ENCODE measurements around the gene ISYNA1. TPM values are rescaled to one million over a fixed set of nuclear protein-coding genes. Genes with fewer than 3 reads are reported as not detected.
A peak's percentile ranks its signal among the peaks of the same experiment; 100 is the strongest.

ISYNA1 gene
- 81.7 and 203 TPM in 2 replicates for total RNA-seq (ENCODE audit: low replicate concordance)

DNA sequence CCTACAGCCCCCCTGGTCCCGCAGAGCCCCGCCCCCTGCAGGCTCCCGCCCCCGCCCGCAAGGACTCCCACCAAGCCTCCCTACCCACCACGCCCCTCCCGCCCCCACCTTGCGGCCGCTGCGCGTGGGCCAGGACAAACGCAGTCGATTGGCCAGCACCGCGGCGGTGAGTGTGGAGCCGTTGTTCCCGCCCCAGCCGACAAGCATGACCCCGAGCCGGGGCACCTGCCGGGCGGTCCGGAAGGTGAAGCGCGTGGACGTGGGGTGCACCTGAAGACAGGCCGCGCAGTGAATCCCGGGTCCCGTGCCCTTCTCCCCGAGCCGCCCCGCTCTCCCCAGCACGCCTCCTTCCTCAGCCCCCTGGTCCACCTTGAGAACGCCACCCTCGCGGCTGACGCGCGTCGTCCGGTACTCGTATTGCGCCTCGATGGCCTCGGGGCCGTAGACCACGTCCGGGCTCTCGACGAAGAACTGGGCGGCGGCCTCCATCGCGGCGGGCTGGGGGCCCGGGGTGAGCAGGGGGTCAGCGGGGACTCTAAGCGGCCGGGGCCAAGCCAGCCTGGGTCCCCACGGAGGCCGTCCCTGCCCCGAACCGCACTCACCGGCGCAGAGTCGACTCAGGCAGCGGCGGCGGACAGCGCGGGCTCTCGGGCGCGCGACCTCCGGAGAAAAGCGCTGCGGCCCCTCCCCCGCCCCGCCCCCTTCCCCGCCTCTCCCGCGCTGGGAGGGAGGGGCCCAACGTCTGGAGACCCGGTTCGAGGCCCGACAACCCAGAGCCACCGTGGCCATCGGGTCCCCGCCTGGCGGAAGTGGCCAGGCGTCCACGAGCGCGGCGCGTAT, at the start of gene ISYNA1:
ISYNA1 (minus strand) TSS at position 643 of the 840 bp plus-strand sequence; CDS start at position 489, 154 bp downstream.
- peaks cover 6% of the 10 kb centered on the region for H3K79me2 ChIP-seq (ENCODE audit: low read depth)
- H2AFZ ChIP-seq (replicated peaks): no peak within 1 kb of the TSS
- peaks cover 8% of the 10 kb centered on the region for H3K27me3 Mint-ChIP-seq (ENCODE audit: insufficient read depth, low read depth)
- TF ChIP-seq, protein P1, sequence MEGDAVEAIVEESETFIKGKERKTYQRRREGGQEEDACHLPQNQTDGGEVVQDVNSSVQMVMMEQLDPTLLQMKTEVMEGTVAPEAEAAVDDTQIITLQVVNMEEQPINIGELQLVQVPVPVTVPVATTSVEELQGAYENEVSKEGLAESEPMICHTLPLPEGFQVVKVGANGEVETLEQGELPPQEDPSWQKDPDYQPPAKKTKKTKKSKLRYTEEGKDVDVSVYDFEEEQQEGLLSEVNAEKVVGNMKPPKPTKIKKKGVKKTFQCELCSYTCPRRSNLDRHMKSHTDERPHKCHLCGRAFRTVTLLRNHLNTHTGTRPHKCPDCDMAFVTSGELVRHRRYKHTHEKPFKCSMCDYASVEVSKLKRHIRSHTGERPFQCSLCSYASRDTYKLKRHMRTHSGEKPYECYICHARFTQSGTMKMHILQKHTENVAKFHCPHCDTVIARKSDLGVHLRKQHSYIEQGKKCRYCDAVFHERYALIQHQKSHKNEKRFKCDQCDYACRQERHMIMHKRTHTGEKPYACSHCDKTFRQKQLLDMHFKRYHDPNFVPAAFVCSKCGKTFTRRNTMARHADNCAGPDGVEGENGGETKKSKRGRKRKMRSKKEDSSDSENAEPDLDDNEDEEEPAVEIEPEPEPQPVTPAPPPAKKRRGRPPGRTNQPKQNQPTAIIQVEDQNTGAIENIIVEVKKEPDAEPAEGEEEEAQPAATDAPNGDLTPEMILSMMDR (IDR thresholded peaks at IDR 0.05): peak; percentile 2
- no peak for TF ChIP-seq EZH2phosphoT487 (IDR thresholded peaks at IDR 0.05)
- peaks cover 36% of the 10 kb centered on the region for H3K4me1 ChIP-seq
- H3K36me3 ChIP-seq: no peaks in the 10 kb centered on the region
- no peak within 1 kb of the TSS for H3K9ac ChIP-seq
- H3K27ac ChIP-seq: peak within 1 kb of the TSS; percentile 75
- peak within 1 kb of the TSS; percentile 78 for H3K4me2 ChIP-seq
- no peaks in the 10 kb centered on the region for H3K27me3 ChIP-seq
- peaks cover 33% of the 10 kb centered on the region for H4K20me1 ChIP-seq (ENCODE audit: low read depth)
- H3K27ac Mint-ChIP-seq: peak within 1 kb of the TSS; percentile 97
- H3K36me3 Mint-ChIP-seq: peaks cover 8% of the 10 kb centered on the region
- H3K9me3 Mint-ChIP-seq: peaks cover 2% of the 10 kb centered on the region
- no peaks in the 10 kb centered on the region for H3K9me3 ChIP-seq (ENCODE audit: low read depth)
- peak within 1 kb of the TSS; percentile 87 for H3K4me3 Mint-ChIP-seq
- peaks cover 72% of the 10 kb centered on the region for H3F3A ChIP-seq (ENCODE audit: low read depth)
- H3K4me1 Mint-ChIP-seq: peaks cover 52% of the 10 kb centered on the region
- H3K4me3 ChIP-seq: peak within 1 kb of the TSS; percentile 70
- DNase-seq (ENCODE audit: low spot score): peak; percentile 85

DNA sequence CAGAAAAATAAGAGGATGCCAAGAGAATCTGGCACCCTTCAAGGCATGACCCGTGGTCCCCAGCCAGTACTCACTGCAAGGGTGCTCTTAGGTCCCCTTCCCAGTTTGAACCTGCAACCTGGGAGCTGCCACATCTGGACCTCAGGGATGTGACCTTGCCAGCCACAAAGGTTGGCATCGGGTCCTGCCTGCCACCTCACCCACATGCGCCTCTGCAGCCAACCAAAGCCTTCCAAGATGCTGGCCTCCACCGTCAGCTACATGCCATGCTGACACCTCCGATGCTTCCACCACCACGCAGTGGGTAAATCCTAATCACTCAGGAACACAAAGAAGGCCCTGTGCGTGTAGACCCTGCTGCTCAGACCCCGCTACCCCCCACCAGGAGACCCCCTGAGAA, 48.8 kb upstream of the ISYNA1 start:
- peaks cover 2% of the 10 kb centered on the region for H3K36me3 Mint-ChIP-seq
- no peak for DNase-seq (ENCODE audit: low spot score)
- Histone ChIP-seq H3F3A (ENCODE audit: low read depth) (no peaks in the 10 kb centered on the region), H3K9me3 (ENCODE audit: low read depth) (no peaks in the 10 kb centered on the region), H4K20me1 (ENCODE audit: low read depth) (peaks cover 51% of the 10 kb centered on the region), H3K36me3 (no peaks in the 10 kb centered on the region), H3K4me1 (no peaks in the 10 kb centered on the region), H3K79me2 (ENCODE audit: low read depth) (peaks cover 9% of the 10 kb centered on the region), H3K9ac (no peak overlapping the region), H2AFZ (replicated peaks) (no peak overlapping the region), H3K27me3 (no peaks in the 10 kb centered on the region), H3K27ac (no peak overlapping the region), H3K4me3 (no peak overlapping the region), H3K4me2 (no peak overlapping the region)
- peaks cover 43% of the 10 kb centered on the region for H3K4me1 Mint-ChIP-seq
- peaks cover 11% of the 10 kb centered on the region for H3K27me3 Mint-ChIP-seq (ENCODE audit: insufficient read depth, low read depth)
- no peak for TF ChIP-seq EZH2 (IDR thresholded peaks at IDR 0.05)
- TF ChIP-seq, protein P1 (IDR thresholded peaks at IDR 0.05): no peak
- no peak for TF ChIP-seq EZH2phosphoT487 (IDR thresholded peaks at IDR 0.05)
- peak overlapping the region; percentile 51 for H3K27ac Mint-ChIP-seq
- H3K9me3 Mint-ChIP-seq: no peaks in the 10 kb centered on the region
- H3K4me3 Mint-ChIP-seq: no peak overlapping the region

DNA sequence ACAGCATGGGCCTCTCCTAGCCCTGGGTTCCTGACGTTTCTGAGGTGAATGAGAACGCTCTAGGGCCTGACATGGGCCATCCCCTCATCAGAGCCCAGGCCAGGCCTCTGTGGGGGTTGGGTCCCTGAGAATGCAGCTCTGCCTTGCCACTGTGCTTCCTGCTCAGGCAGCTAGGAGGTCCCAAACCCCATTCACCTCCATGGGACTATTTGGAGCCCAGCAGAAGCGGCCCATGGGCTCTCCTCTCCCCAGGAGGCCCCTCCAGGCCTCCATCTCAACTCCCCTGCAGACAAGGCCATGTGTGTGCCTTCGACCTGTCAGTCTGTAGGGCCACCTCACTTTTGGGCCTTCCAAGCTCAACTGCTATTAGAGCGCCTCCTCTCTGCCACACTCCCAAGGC, 47.1 kb upstream of the ISYNA1 start:
- Mint-ChIP-seq H3K27me3 (ENCODE audit: insufficient read depth, low read depth) (peaks cover 6% of the 10 kb centered on the region), H3K4me1 (peaks cover 35% of the 10 kb centered on the region), H3K4me3 (no peak overlapping the region), H3K36me3 (peaks cover 2% of the 10 kb centered on the region), H3K9me3 (peaks cover 3% of the 10 kb centered on the region), H3K27ac (no peak overlapping the region)
- no peak overlapping the region for H3K9ac ChIP-seq
- H3K9me3 ChIP-seq (ENCODE audit: low read depth): no peaks in the 10 kb centered on the region
- H3K4me3 ChIP-seq: no peak overlapping the region
- H2AFZ ChIP-seq (replicated peaks): no peak overlapping the region
- no peaks in the 10 kb centered on the region for H3F3A ChIP-seq (ENCODE audit: low read depth)
- H3K27ac ChIP-seq: no peak overlapping the region
- no peak overlapping the region for H3K4me2 ChIP-seq
- DNase-seq (ENCODE audit: low spot score): no peak
- peaks cover 41% of the 10 kb centered on the region for H4K20me1 ChIP-seq (ENCODE audit: low read depth)
- no peaks in the 10 kb centered on the region for H3K4me1 ChIP-seq
- H3K27me3 ChIP-seq: no peaks in the 10 kb centered on the region
- peaks cover 9% of the 10 kb centered on the region for H3K79me2 ChIP-seq (ENCODE audit: low read depth)
- TF ChIP-seq EZH2phosphoT487 (IDR thresholded peaks at IDR 0.05) (no peak), EZH2 (IDR thresholded peaks at IDR 0.05) (no peak)
- TF ChIP-seq, protein P1 (IDR thresholded peaks at IDR 0.05): no peak
- no peaks in the 10 kb centered on the region for H3K36me3 ChIP-seq
